Right lobe of liver (tissue), 6 donors: ENCODE results near the gene CACNB2. TPM values are rescaled to one million over a fixed set of nuclear protein-coding genes. Genes with fewer than 3 reads are reported as not detected.
A peak's percentile ranks its signal among the peaks of the same experiment; 100 is the strongest.

Source experiments
- ATAC-seq, 4 donors: fragments of 200-7000 bp; cut with Tn5 transposase; one replicate each; pipeline ENCODE4 v1.9.1; 2020; ENCODE audit warnings: mild to moderate bottlenecking in 4 of 4, moderate library complexity in 4 of 4
- DNase-seq, 3 donors: peaks; one replicate each; pipeline ENCODE4 v3.0.0-alpha.2; 2020
- H3K27ac ChIP-seq, 3 donors: fragments of 200-600 bp; one replicate each; pipeline ENCODE4 v1.8.0; 2022
- H3K27me3 ChIP-seq, 2 donors: fragments of 200-600 bp; one replicate each; pipeline ENCODE4 v1.8.0; 2022
- H3K36me3 ChIP-seq, 4 donors: fragments of 200-600 bp; sonication (generic) in 1 of 4; one replicate each; pipeline versions ENCODE4 v1.5.1 to v1.8.0; 2017 to 2022; ENCODE audit warnings: control low read depth in 1 of 4
- H3K4me1 ChIP-seq, 4 donors: fragments of 200-600 bp; sonication (generic) in 1 of 4; one replicate each; pipeline versions ENCODE4 v1.5.1 to v1.8.0; 2017 to 2022; ENCODE audit warnings: control low read depth in 1 of 4
- H3K4me3 ChIP-seq, 3 donors: fragments of 200-600 bp; one replicate each; pipeline ENCODE4 v1.8.0; 2022
- H3K9me3 ChIP-seq, 4 donors: fragments of 200-600 bp; sonication (generic) in 1 of 4; one replicate each; pipeline versions ENCODE4 v1.5.1 to v1.8.0; 2017 to 2022; ENCODE audit warnings: control low read depth in 1 of 4
- POLR2A ChIP-seq: fragments of 450-650 bp; IDR thresholded peaks from one replicate; pipeline ENCODE4 v1.6.1; 2017; ENCODE audit warnings: antibody characterized with exemption, mild to moderate bottlenecking
- WGBS: methylation state at CpG from one replicate; pipeline ENCODE4 v1.1.6; 2018; ENCODE audit warnings: low coverage, low lambda C conversion rate; ENCODE audit not compliant: insufficient coverage; ENCODE audit errors: missing lambda C conversion rate; 5-methylcytosine and 5-hydroxymethylcytosine counted together
- intact Hi-C, 2 donors: fragments of 100-400 bp; cut with DNase I; formaldehyde crosslinking; loops; one replicate each; pipeline versions ENCODE4 v1.11.2 to v1.14.1; 2022
- total RNA-seq, 6 experiments: library from RNA; depleted of rRNA in 2 of 6; stranded (reverse); fragments of >200 nt in 2 of 6; fragmentation: NEBNext Ultra II Directional in 3 of 6; extraction: Animal tissue kit (Norgen Biotek cat#: 25700) in 3 of 6; gene quantifications; one replicate each; pipeline versions ENCODE4 v1.1.0 to v1.2.4, GENCODE V29; 2016 to 2023
- TF ChIP-seq, protein P1 (sequence below), 4 donors: fragments of 200-600 bp in 3 of 4; fragments of 450-650 bp in 1 of 4; IDR thresholded peaks; one replicate each; pipeline versions ENCODE4 v1.5.1 to v1.8.0; 2016 to 2022; ENCODE audit warnings: antibody characterized with exemption in 4 of 4, mild to moderate bottlenecking in 2 of 4
- donor health status: DM: no; HTN: yes; CAD: no.
- donor health status: DM: no; HTN: no; CAD: no.
- donor health status: DM: no; HTN: no; CAD: no.
- donor health status: DM: no; HTN: yes; CAD: no.
- donor health status: DM: no; HTN: yes; CAD: no.

CACNB2 gene
- total RNA-seq, 6 experiments from 2014 or later, result 0.12 to 1.8 (median 1.0) TPM; not detected in 1

DNA sequence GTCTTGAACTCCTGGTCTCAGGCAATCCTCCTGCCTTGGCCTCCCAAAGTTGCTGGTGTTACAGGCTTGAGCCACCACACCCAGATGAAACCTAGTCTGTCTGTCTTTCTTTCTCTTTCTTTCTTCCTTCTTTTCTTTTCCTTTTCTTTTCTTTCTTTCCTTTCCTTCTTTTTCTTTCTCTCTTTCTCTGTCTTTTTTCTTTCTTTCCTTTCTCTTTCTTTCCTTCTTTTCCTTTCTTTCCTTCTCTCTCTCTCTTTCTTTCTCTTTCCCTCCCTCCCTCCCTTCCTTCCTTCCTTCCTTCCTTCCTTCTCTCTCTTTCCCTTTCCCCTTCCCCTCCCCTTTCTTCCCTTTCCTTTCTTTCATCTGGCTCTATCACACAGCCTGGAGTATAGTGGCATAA, 185.2 kb downstream of the CACNB2 start:
- H3K4me3 ChIP-seq, result no peak overlapping the region
- no peak for TF ChIP-seq POLR2A
- TF ChIP-seq, protein P1, sequence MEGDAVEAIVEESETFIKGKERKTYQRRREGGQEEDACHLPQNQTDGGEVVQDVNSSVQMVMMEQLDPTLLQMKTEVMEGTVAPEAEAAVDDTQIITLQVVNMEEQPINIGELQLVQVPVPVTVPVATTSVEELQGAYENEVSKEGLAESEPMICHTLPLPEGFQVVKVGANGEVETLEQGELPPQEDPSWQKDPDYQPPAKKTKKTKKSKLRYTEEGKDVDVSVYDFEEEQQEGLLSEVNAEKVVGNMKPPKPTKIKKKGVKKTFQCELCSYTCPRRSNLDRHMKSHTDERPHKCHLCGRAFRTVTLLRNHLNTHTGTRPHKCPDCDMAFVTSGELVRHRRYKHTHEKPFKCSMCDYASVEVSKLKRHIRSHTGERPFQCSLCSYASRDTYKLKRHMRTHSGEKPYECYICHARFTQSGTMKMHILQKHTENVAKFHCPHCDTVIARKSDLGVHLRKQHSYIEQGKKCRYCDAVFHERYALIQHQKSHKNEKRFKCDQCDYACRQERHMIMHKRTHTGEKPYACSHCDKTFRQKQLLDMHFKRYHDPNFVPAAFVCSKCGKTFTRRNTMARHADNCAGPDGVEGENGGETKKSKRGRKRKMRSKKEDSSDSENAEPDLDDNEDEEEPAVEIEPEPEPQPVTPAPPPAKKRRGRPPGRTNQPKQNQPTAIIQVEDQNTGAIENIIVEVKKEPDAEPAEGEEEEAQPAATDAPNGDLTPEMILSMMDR (IDR thresholded peaks at IDR 0.05), result no peak
- no peaks in the 10 kb centered on the region for H3K9me3 ChIP-seq
- intact Hi-C loops, result no loop called here
- no peak for DNase-seq
- H3K27ac ChIP-seq, result no peak overlapping the region
- H3K27me3 ChIP-seq, result no peaks in the 10 kb centered on the region
- H3K36me3 ChIP-seq, result no peaks in the 10 kb centered on the region
- no peak for ATAC-seq
- peaks cover 0 to 12% (median 3%) of the 10 kb centered on the region in 4 donors for H3K4me1 ChIP-seq

- H3K27ac ChIP-seq, result peak overlapping the region in 2 of 3 donors; percentile 36 to 42
- intact Hi-C loops, result no loop called here
- WGBS, result 39% methylated on average over 5 of the region's 5 CpGs
- H3K27me3 ChIP-seq, result no peaks in the 10 kb centered on the region
- H3K9me3 ChIP-seq, result no peaks in the 10 kb centered on the region
- H3K4me1 ChIP-seq, result peaks cover 0 to 12% (median 3%) of the 10 kb centered on the region in 4 donors
- H3K4me3 ChIP-seq, result no peak overlapping the region
- TF ChIP-seq, protein P1 (IDR thresholded peaks at IDR 0.05), result no peak
- TF ChIP-seq POLR2A, result no peak
- ATAC-seq, result peak; percentile 85 to 97 (median 92)
- no peaks in the 10 kb centered on the region for H3K36me3 ChIP-seq
- no peak for DNase-seq
Measured at GRCh38 chr10:18325889-18326531, 185.8 kb downstream of the CACNB2 start.

DNA sequence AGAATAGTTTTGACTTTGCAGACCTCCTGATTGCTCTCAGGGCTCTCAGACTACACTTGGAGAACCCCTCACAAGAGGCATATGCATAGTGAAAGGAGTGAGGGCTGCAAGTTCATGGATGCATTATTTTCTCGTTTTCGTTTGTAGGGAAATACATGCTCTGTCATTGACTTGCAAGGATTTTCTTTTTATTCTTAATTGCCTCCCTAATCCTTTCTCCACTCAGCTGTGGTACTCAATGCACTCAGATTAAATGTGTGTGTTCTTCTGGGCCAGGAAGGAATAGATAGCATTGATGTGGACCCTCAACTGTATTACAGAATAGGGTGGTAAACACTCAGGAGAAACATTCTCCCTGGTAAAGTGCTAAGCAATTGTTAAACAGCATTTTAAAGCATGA, 188.7 kb downstream of the CACNB2 start:
- Histone ChIP-seq H3K36me3 (no peaks in the 10 kb centered on the region), H3K27me3 (no peaks in the 10 kb centered on the region), H3K9me3 (no peaks in the 10 kb centered on the region), H3K4me3 (no peak overlapping the region), H3K4me1 (peaks cover 0 to 29% (median 9%) of the 10 kb centered on the region in 4 donors), H3K27ac (no peak overlapping the region)
- DNase-seq, result no peak
- WGBS, result 95% methylated on average over 2 of the region's 2 CpGs
- intact Hi-C loops, result no loop called here
- no peak for ATAC-seq
- no peak for TF ChIP-seq POLR2A
- TF ChIP-seq, protein P1 (IDR thresholded peaks at IDR 0.05), result no peak

- Histone ChIP-seq H3K36me3 (no peaks in the 10 kb centered on the region), H3K4me1 (peaks cover 0 to 31% (median 7%) of the 10 kb centered on the region in 4 donors), H3K9me3 (no peaks in the 10 kb centered on the region), H3K27ac (peak overlapping the region in 2 of 3 donors; percentile 56 to 71), H3K27me3 (no peaks in the 10 kb centered on the region), H3K4me3 (no peak overlapping the region)
- intact Hi-C loops, result no loop called here
- WGBS, result 27% methylated on average over 3 of the region's 4 CpGs
- no peak for TF ChIP-seq POLR2A
- TF ChIP-seq, protein P1 (IDR thresholded peaks at IDR 0.05), result no peak
- peak; percentile 87 to 95 (median 92) for ATAC-seq
- DNase-seq, result peak in 2 of 3 donors; percentile 39 to 88
Measured at GRCh38 chr10:18332048-18332447, 191.8 kb downstream of the CACNB2 start.
